DLD1 (cell line): Measurements from ENCODE around the gene TIMM17A.
"Not testable (repeated sequence)": the region's sequence is repeated elsewhere in the genome, so short reads cannot be mapped to it uniquely, and the experiment has no call there.

Experiments used
- in situ Hi-C: cut with HindIII; loops from 2 replicates; pipeline ENCODE4 v1.10.0; 2017; ENCODE audit warnings: low sequenced_read_pairs

TIMM17A gene

DNA sequence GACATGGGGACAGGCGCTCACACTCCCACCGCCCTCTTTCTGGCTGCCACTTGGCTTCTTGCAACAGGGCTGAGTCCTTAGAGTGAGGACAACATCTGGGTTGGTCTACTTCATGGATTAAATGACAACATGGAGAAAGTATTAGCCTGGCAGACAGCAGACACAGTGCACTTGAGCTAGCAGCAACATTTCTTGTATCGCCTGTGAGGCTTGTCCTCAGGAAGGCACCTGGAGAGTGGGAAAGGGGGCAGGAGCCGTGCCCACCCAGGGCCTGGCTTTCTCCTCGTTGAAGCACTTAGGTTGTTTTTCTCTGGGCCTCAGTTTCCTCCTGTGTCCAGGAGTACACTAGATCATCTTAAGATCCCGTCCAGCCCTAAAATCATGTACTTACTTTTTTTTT, 58.8 kb downstream of the TIMM17A start:
- in situ Hi-C loops, result no loop called here

DNA sequence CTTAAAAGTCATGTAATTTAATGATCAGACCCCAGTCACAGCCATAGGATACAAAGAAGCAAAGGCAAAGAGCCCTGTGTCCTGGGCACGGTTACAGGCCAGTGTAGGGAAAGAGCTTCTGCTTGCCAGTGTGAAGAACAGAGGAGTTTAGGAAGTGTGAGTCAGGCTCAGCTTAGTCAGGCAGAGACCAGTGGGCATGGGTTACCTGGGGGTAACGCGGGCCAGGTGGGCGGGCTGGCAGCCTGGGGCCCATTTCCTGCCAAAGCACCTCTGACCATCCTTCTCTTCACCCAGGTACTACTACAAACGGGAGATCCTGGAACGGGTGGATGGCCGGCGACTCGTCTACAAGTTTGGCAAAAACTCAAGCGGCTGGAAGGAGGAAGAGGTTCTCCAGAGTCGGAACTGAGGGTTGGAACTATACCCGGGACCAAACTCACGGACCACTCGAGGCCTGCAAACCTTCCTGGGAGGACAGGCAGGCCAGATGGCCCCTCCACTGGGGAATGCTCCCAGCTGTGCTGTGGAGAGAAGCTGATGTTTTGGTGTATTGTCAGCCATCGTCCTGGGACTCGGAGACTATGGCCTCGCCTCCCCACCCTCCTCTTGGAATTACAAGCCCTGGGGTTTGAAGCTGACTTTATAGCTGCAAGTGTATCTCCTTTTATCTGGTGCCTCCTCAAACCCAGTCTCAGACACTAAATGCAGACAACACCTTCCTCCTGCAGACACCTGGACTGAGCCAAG, 59.8 kb downstream of the TIMM17A start:
- in situ Hi-C loops, result no loop called here

DNA sequence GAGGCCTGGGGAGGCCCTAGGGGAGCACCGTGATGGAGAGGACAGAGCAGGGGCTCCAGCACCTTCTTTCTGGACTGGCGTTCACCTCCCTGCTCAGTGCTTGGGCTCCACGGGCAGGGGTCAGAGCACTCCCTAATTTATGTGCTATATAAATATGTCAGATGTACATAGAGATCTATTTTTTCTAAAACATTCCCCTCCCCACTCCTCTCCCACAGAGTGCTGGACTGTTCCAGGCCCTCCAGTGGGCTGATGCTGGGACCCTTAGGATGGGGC, 60.3 kb downstream of the TIMM17A start:
- in situ Hi-C loops, result no loop called here

DNA sequence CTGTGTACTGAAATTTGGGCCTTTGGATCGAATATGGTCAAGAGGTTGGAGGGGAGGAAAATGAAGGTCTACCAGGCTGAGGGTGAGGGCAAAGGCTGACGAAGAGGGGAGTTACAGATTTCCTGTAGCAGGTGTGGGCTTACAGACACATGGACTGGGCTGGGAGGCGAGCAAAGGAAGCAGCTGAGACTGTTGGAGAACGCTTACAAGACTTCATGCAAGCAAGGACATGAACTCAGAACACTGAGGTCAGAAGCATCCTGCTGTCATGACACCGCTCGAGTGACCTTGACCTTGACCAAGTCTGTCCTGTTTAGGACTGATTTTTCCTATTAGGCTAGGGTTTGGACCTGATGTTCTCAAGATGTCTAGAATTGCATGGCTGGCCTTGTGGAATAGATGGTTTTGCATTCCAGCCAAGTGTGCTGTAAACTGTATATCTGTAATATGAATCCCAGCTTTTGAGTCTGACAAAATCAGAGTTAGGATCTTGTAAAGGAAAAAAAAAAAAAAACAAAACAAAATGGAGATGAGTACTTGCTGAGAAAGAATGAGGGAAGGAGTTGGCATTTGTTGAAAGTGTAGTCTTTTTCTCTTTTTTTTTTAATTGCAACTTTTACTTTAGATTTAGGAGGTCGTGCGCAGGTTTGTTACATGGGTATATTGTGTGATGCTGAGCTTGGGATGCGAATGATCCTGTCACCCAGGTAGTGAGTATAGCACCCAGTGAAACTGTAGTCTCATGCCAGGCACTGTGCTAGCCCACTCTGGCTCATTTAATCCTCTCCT, 60.9 kb downstream of the TIMM17A start:
- in situ Hi-C loops, result no loop called here

DNA sequence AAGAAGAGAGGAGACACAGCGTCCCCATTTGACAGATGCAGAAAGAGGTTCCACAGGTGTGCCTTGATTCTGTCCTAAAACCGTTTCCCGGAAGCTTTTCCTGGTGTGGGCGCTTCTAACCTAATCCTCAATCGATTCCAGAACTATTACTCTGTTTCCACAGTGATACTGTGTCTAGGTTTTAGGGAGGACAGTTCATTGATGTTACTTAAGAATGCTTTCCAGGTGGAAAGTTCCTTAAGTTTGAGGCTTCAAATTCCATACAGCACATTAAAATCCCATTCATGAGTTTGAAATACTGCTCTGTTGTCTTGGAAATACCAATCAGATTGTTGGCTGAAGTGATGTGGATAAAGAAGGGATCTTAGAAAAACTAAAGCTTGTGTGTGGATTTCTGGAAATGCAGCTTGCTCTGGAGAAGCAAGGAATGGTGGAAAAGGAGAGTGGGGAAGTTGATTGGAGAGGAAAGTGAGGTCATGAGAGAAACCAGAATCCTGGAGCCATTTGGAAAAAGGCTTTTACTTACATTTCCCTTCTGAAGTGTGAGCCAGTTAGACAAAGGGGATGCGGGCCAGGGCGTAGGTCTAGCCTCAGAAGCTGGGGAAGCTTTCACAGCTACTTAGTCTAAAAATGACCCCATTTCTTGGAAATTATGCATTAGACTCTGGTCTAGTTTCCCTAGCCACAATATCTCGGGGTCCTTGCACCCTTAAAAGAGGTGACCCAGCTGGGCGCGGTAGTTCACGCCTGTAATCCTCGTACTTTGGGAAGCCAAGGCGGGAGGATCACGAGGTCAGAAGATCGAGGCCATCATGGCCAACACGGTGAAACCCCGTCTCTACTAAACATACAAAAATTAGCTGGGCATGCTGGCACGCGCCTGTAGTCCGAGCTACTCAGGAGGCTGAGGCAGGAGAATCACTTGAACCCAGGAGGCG, 61.8 kb downstream of the TIMM17A start:
- in situ Hi-C loops, result no loop called here

DNA sequence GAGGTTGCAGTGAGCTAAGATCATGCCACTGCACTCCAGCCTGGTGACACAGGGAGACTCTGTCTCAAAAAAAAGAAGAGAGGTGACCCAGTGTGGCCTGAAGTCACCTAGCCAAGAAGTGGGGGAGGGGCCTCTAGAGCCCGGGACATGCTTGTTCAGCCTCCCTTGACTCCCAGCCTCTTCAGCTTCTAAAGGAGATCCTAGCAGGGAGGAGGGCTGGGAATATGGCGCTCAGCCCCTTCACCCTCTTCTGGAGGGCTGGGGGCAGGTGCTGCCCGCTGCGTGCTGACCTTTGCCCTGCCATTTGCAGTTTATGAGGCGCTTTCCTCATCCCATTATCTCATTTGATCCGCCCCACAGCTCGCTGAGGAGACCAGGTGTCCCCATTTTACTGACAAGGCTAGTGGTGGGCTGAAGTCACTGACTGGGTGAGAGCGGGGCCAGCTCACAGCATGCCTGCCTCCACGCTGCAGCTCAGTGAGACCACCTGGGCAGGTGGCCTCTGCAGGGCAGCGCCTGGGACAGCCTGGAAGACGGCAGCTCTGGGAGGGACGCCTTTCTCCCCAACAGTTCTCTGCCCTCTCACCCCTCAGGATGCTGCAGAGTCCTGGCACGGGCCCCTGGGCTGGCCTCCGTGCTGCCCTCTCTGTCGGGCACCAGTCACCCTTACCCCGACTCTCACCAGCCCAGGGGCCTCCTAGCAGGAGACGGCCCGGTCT, 62.6 kb downstream of the TIMM17A start:
- in situ Hi-C loops, result no loop called here

DNA sequence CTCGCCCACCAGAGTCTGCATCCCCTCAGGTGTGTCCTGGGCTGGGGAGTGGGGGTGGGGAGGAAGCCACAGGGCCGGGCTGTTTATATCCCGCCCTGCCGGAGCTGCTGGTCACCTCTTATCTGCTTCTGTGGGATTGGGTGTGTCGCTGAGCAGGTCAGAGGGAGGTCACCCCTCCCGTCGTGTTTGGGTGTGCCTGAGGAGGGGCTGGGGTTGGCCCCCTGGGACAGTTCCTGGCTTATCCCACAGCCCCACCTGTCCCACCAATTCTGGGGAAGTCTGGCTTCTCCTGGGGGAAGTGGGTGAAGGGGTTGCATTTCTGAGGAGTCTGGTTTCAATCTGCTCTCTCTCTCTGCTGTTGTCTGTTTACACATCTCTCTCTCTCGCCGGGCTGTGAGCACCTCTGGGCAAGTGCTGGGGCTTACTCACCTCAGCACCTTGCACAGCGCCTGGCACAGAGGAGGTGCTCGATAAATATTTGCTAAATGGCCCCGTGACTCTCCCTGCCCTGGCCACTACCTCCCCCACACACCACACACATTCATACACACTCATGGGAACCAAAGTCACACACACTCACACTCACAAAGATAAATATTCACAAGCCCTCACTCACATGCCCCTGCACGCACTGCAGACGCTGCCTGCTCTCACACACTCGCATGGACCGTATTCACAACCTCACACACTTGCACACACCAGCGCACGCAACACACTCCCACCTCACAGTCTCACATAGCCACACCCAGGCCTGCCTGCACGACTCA, 63.3 kb downstream of the TIMM17A start:
- in situ Hi-C loops, result no loop called here

DNA sequence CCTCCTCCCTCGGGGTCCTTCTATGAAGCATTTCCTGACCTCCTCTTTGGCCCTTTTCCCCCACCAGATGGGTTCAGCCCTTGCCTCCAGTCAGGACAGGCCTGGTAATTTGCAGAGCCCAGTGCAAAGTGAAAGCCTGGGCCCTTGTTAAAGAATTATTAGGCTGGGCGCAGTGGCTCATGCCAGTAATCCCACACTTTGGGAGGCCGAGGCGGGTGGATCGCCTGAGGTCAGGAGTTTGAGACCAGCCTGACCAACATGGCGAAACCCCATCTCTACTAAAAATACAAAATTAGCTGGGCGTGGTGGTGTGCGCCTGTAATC, 63.9 kb downstream of the TIMM17A start:
- in situ Hi-C loops, result not testable (repeated sequence)
